ENCODE data around the gene SORCS2.

Gene SORCS2

GRCh38 chr4:7359400-7360062 lies 167.2 kb downstream of the SORCS2 start:
- Histone ChIP-seq H3K4me3 (ENCODE audit: insufficient read depth in 1 of 2, low read depth in 1 of 2, low read length in 2 of 2) (no peak overlapping the region), H2BK15ac (ENCODE audit: low read depth, poor library complexity, severe bottlenecking) (no peak overlapping the region), H4K91ac (ENCODE audit: low read length) (no peak overlapping the region), H3K18ac (ENCODE audit: low read depth in 1 of 2, low read length in 2 of 2) (no peak overlapping the region), H4K8ac (ENCODE audit: low read length) (no peak overlapping the region), H2BK5ac (ENCODE audit: low read depth, low read length, poor library complexity, severe bottlenecking) (no peak overlapping the region), H3K27ac (ENCODE audit: low read length, poor library complexity, severe bottlenecking) (no peak overlapping the region), H3K79me1 (replicated peaks; ENCODE audit: low read length, poor library complexity, severe bottlenecking) (peaks cover 2% of the 10 kb centered on the region), H3K9ac (ENCODE audit: low read length) (no peak overlapping the region), H3K23ac (ENCODE audit: low read length in 2 of 2) (no peak overlapping the region), H3K27me3 (ENCODE audit: control insufficient read depth in 1 of 2, insufficient read depth in 1 of 2, low read length in 2 of 2) (peaks cover 14 to 25% of the 10 kb centered on the region in 2 experiments), H3K36me3 (ENCODE audit: control insufficient read depth in 1 of 2, insufficient read depth in 2 of 2, low read depth in 1 of 2, low read length in 2 of 2) (peaks cover 0 to 4% of the 10 kb centered on the region in 2 experiments), H3K4me1 (ENCODE audit: control insufficient read depth, insufficient read depth, low read depth, low read length) (peaks cover 5% of the 10 kb centered on the region), H2AK5ac (ENCODE audit: low read length, severe bottlenecking) (no peak overlapping the region), H3K9me3 (ENCODE audit: control insufficient read depth, low read length) (no peaks in the 10 kb centered on the region), H2AFZ (ENCODE audit: low read depth, low read length) (no peak overlapping the region), H3K14ac (ENCODE audit: low read length in 2 of 2) (no peak overlapping the region), H3K4me2 (ENCODE audit: low read length, poor library complexity, severe bottlenecking) (no peak overlapping the region), H2BK120ac (ENCODE audit: low read depth, low read length) (no peak overlapping the region), H2BK12ac (ENCODE audit: low read length in 2 of 2) (no peak overlapping the region), H3K4ac (ENCODE audit: low read depth in 1 of 2, low read length in 2 of 2) (no peak overlapping the region)
- 77% methylated on average over 10 of the region's 13 CpGs for WGBS
- no peak for DNase-seq

- Histone ChIP-seq H3K27ac (ENCODE audit: low read length, poor library complexity, severe bottlenecking) (no peak overlapping the region), H2BK12ac (ENCODE audit: low read length in 2 of 2) (no peak overlapping the region), H3K14ac (ENCODE audit: low read length in 2 of 2) (no peak overlapping the region), H2BK120ac (ENCODE audit: low read depth, low read length) (no peak overlapping the region), H3K79me1 (replicated peaks; ENCODE audit: low read length, poor library complexity, severe bottlenecking) (peaks cover 2% of the 10 kb centered on the region), H2AFZ (ENCODE audit: low read depth, low read length) (no peak overlapping the region), H3K18ac (ENCODE audit: low read depth in 1 of 2, low read length in 2 of 2) (no peak overlapping the region), H3K36me3 (ENCODE audit: control insufficient read depth in 1 of 2, insufficient read depth in 2 of 2, low read depth in 1 of 2, low read length in 2 of 2) (peaks cover 0 to 4% of the 10 kb centered on the region in 2 experiments), H3K4ac (ENCODE audit: low read depth in 1 of 2, low read length in 2 of 2) (no peak overlapping the region), H3K23ac (ENCODE audit: low read length in 2 of 2) (no peak overlapping the region), H2BK15ac (ENCODE audit: low read depth, poor library complexity, severe bottlenecking) (no peak overlapping the region), H2AK5ac (ENCODE audit: low read length, severe bottlenecking) (no peak overlapping the region), H3K9me3 (ENCODE audit: control insufficient read depth, low read length) (no peaks in the 10 kb centered on the region), H3K4me2 (ENCODE audit: low read length, poor library complexity, severe bottlenecking) (no peak overlapping the region), H3K27me3 (ENCODE audit: control insufficient read depth in 1 of 2, insufficient read depth in 1 of 2, low read length in 2 of 2) (peaks cover 27 to 37% of the 10 kb centered on the region in 2 experiments), H2BK5ac (ENCODE audit: low read depth, low read length, poor library complexity, severe bottlenecking) (no peak overlapping the region), H3K4me1 (ENCODE audit: control insufficient read depth, insufficient read depth, low read depth, low read length) (peaks cover 5% of the 10 kb centered on the region), H3K9ac (ENCODE audit: low read length) (no peak overlapping the region), H4K8ac (ENCODE audit: low read length) (no peak overlapping the region), H3K4me3 (ENCODE audit: insufficient read depth in 1 of 2, low read depth in 1 of 2, low read length in 2 of 2) (no peak overlapping the region), H4K91ac (ENCODE audit: low read length) (no peak overlapping the region)
- 78% methylated on average over 8 of the region's 8 CpGs for WGBS
- DNase-seq, result no peak
These were observed 168.5 kb downstream of the SORCS2 start for GRCh38 chr4:7360806-7361205.

- Histone ChIP-seq H2BK15ac (ENCODE audit: low read depth, poor library complexity, severe bottlenecking) (no peak overlapping the region), H4K91ac (ENCODE audit: low read length) (no peak overlapping the region), H3K27me3 (ENCODE audit: control insufficient read depth in 1 of 2, insufficient read depth in 1 of 2, low read length in 2 of 2) (peaks cover 33 to 37% of the 10 kb centered on the region in 2 experiments), H3K36me3 (ENCODE audit: control insufficient read depth in 1 of 2, insufficient read depth in 2 of 2, low read depth in 1 of 2, low read length in 2 of 2) (peaks cover 0 to 4% of the 10 kb centered on the region in 2 experiments), H3K4me3 (ENCODE audit: insufficient read depth in 1 of 2, low read depth in 1 of 2, low read length in 2 of 2) (no peak overlapping the region), H3K4me2 (ENCODE audit: low read length, poor library complexity, severe bottlenecking) (no peak overlapping the region), H4K8ac (ENCODE audit: low read length) (no peak overlapping the region), H2BK12ac (ENCODE audit: low read length in 2 of 2) (no peak overlapping the region), H3K9me3 (ENCODE audit: control insufficient read depth, low read length) (no peaks in the 10 kb centered on the region), H3K18ac (ENCODE audit: low read depth in 1 of 2, low read length in 2 of 2) (no peak overlapping the region), H3K4ac (ENCODE audit: low read depth in 1 of 2, low read length in 2 of 2) (no peak overlapping the region), H3K79me1 (replicated peaks; ENCODE audit: low read length, poor library complexity, severe bottlenecking) (no peaks in the 10 kb centered on the region), H2AK5ac (ENCODE audit: low read length, severe bottlenecking) (no peak overlapping the region), H3K23ac (ENCODE audit: low read length in 2 of 2) (no peak overlapping the region), H2BK5ac (ENCODE audit: low read depth, low read length, poor library complexity, severe bottlenecking) (no peak overlapping the region), H2BK120ac (ENCODE audit: low read depth, low read length) (no peak overlapping the region), H3K14ac (ENCODE audit: low read length in 2 of 2) (no peak overlapping the region), H3K4me1 (ENCODE audit: control insufficient read depth, insufficient read depth, low read depth, low read length) (peaks cover 5% of the 10 kb centered on the region), H3K9ac (ENCODE audit: low read length) (no peak overlapping the region), H2AFZ (ENCODE audit: low read depth, low read length) (no peak overlapping the region), H3K27ac (ENCODE audit: low read length, poor library complexity, severe bottlenecking) (no peak overlapping the region)
- 77% methylated on average over 14 of the region's 14 CpGs for WGBS
- no peak for DNase-seq
These were observed 169.1 kb downstream of the SORCS2 start for GRCh38 chr4:7361280-7361895.

GRCh38 chr4:7362341-7362740 lies 170.0 kb downstream of the SORCS2 start:
- no peak overlapping the region for H2BK5ac ChIP-seq (ENCODE audit: low read depth, low read length, poor library complexity, severe bottlenecking)
- 88% methylated on average over 2 of the region's 2 CpGs for WGBS

More at GRCh38 chr4:7362341-7362740, 170.0 kb downstream of the SORCS2 start:
- Histone ChIP-seq H3K23ac (ENCODE audit: low read length in 2 of 2) (no peak overlapping the region), H3K18ac (ENCODE audit: low read depth in 1 of 2, low read length in 2 of 2) (no peak overlapping the region), H4K91ac (ENCODE audit: low read length) (no peak overlapping the region), H3K4me2 (ENCODE audit: low read length, poor library complexity, severe bottlenecking) (no peak overlapping the region), H3K27ac (ENCODE audit: low read length, poor library complexity, severe bottlenecking) (no peak overlapping the region), H2BK120ac (ENCODE audit: low read depth, low read length) (no peak overlapping the region), H3K9me3 (ENCODE audit: control insufficient read depth, low read length) (no peaks in the 10 kb centered on the region), H3K14ac (ENCODE audit: low read length in 2 of 2) (no peak overlapping the region), H3K4me3 (ENCODE audit: insufficient read depth in 1 of 2, low read depth in 1 of 2, low read length in 2 of 2) (no peak overlapping the region), H2BK12ac (ENCODE audit: low read length in 2 of 2) (no peak overlapping the region), H2BK15ac (ENCODE audit: low read depth, poor library complexity, severe bottlenecking) (no peak overlapping the region), H3K36me3 (ENCODE audit: control insufficient read depth in 1 of 2, insufficient read depth in 2 of 2, low read depth in 1 of 2, low read length in 2 of 2) (no peaks in the 10 kb centered on the region), H4K8ac (ENCODE audit: low read length) (no peak overlapping the region), H3K9ac (ENCODE audit: low read length) (no peak overlapping the region), H2AFZ (ENCODE audit: low read depth, low read length) (no peak overlapping the region), H3K4ac (ENCODE audit: low read depth in 1 of 2, low read length in 2 of 2) (no peak overlapping the region), H3K27me3 (ENCODE audit: control insufficient read depth in 1 of 2, insufficient read depth in 1 of 2, low read length in 2 of 2) (peaks cover 41 to 42% of the 10 kb centered on the region in 2 experiments), H2AK5ac (ENCODE audit: low read length, severe bottlenecking) (no peak overlapping the region), H3K4me1 (ENCODE audit: control insufficient read depth, insufficient read depth, low read depth, low read length) (peaks cover 5% of the 10 kb centered on the region), H3K79me1 (replicated peaks; ENCODE audit: low read length, poor library complexity, severe bottlenecking) (no peaks in the 10 kb centered on the region)
- DNase-seq, result no peak

Measured in mesenchymal stem cell (in vitro differentiated cells and primary cell).